Tibial nerve (tissue), 3 donors: Measurements from ENCODE around the gene IL17A.

Source experiments
- POLR2A ChIP-seq, 2 donors: fragments of 450-650 bp; IDR thresholded peaks; one replicate each; pipeline ENCODE4 v1.6.1; 2017; ENCODE audit warnings: antibody characterized with exemption in 2 of 2, mild to moderate bottlenecking in 2 of 2, moderate library complexity in 2 of 2
- TF ChIP-seq, protein P1 (sequence below), 5 experiments: fragments of 200-600 bp in 3 of 5; fragments of 450-650 bp in 2 of 5; sonication (generic) in 3 of 5; IDR thresholded peaks; one replicate each; pipeline ENCODE4 v1.5.1; 2016 to 2019; ENCODE audit warnings: antibody characterized with exemption in 5 of 5, mild to moderate bottlenecking in 3 of 5, moderate library complexity in 2 of 5

DNA sequence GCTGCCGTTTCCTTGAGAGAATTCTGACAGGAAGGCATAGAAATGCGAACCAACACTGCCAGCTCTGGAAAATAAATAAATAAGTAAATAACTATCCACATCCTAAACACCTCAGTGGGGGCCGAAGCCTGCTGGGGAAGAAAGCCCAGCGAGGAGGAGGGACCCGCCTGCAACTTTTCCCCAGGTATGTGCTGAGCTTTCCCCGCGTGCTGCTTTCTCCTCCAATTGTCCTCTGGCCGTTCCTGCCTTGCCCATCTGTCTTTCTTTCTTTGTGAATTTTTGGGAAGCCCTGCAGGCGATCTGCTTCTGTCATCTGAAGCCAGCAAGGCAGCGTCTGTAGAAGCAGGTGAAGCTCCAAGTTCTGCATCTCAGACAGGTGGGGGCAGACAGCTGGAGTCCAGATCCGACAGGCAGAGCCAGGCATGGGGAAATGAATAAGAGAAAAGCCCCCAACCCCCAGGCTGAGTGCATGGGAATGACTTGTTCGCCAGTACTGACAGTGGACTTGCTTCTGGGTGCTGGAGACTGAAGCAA lies 49.2 kb upstream of the IL17A start:
- TF ChIP-seq, protein P1, sequence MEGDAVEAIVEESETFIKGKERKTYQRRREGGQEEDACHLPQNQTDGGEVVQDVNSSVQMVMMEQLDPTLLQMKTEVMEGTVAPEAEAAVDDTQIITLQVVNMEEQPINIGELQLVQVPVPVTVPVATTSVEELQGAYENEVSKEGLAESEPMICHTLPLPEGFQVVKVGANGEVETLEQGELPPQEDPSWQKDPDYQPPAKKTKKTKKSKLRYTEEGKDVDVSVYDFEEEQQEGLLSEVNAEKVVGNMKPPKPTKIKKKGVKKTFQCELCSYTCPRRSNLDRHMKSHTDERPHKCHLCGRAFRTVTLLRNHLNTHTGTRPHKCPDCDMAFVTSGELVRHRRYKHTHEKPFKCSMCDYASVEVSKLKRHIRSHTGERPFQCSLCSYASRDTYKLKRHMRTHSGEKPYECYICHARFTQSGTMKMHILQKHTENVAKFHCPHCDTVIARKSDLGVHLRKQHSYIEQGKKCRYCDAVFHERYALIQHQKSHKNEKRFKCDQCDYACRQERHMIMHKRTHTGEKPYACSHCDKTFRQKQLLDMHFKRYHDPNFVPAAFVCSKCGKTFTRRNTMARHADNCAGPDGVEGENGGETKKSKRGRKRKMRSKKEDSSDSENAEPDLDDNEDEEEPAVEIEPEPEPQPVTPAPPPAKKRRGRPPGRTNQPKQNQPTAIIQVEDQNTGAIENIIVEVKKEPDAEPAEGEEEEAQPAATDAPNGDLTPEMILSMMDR (IDR thresholded peaks at IDR 0.05), result no peak
- TF ChIP-seq POLR2A (IDR thresholded peaks at IDR 0.05), result no peak
